GM23338 (cell line): ENCODE measurements around the gene MYO5B. TPM values are rescaled to one million over a fixed set of nuclear protein-coding genes. Genes with fewer than 3 reads are reported as not detected.

Experiments used
- ATAC-seq: fragments of 200-7000 bp; cut with Tn5 transposase; 3 replicates; pipeline ENCODE4 v1.9.1; 2020
- DNase-seq: peaks from one replicate; pipeline ENCODE4 v3.0.0-alpha.2; 2015; ENCODE audit warnings: low spot score
- H2AFZ ChIP-seq: fragments of 200-600 bp; sonication (generic); 2 replicates; pipeline ENCODE4 v1.8.0; 2016; ENCODE audit warnings: antibody characterized with exemption, mild to moderate bottlenecking, moderate library complexity
- H3F3A ChIP-seq: fragments of 200-600 bp; sonication (generic); replicated peaks from 2 replicates; pipeline ENCODE4 v1.8.0; 2017; ENCODE audit warnings: antibody characterized with exemption, mixed run types, low read depth
- H3K27ac ChIP-seq: fragments of 200-600 bp; sonication (generic); 2 replicates; pipeline ENCODE4 v1.6.1; 2016; ENCODE audit warnings: low read depth
- H3K27me3 ChIP-seq: fragments of 200-600 bp; sonication (generic); 2 replicates; pipeline ENCODE4 v1.8.0; 2016; ENCODE audit warnings: mild to moderate bottlenecking, mixed run types, moderate library complexity; ENCODE audit not compliant: insufficient read depth
- H3K36me3 ChIP-seq: fragments of 200-600 bp; sonication (generic); 2 replicates; pipeline ENCODE4 v1.8.0; 2016; ENCODE audit warnings: mild to moderate bottlenecking; ENCODE audit not compliant: insufficient read depth
- H3K4me1 ChIP-seq: fragments of 200-600 bp; sonication (generic); 2 replicates; pipeline ENCODE4 v1.8.0; 2016; ENCODE audit warnings: mild to moderate bottlenecking, moderate library complexity; ENCODE audit not compliant: insufficient read depth
- H3K4me2 ChIP-seq: fragments of 200-600 bp; sonication (generic); 2 replicates; pipeline ENCODE4 v1.7.1; 2017; ENCODE audit warnings: mixed run types
- H3K4me3 ChIP-seq: fragments of 200-600 bp; sonication (generic); 2 replicates; pipeline ENCODE4 v1.6.1; 2016; ENCODE audit warnings: mixed run types
- H3K79me2 ChIP-seq: fragments of 200-600 bp; sonication (generic); replicated peaks from 2 replicates; pipeline ENCODE4 v1.8.0; 2017; ENCODE audit warnings: mild to moderate bottlenecking; ENCODE audit not compliant: insufficient read depth
- H3K9me2 ChIP-seq: fragments of 200-600 bp; sonication (generic); 2 replicates; pipeline ENCODE4 v1.8.0; 2017; ENCODE audit not compliant: insufficient read depth
- H4K20me1 ChIP-seq: fragments of 200-600 bp; sonication (generic); replicated peaks from 2 replicates; pipeline ENCODE4 v1.8.0; 2017; ENCODE audit warnings: mild to moderate bottlenecking; ENCODE audit not compliant: insufficient read depth
- H3K27ac Mint-ChIP-seq: 2 replicates; pipeline ENCODE4 v1.8.0; 2020; ENCODE audit warnings: inconsistent platforms, mild to moderate bottlenecking, moderate library complexity, mixed read lengths
- H3K27me3 Mint-ChIP-seq: 3 replicates; pipeline ENCODE4 v1.8.0; 2022; ENCODE audit warnings: low read depth, mild to moderate bottlenecking, moderate library complexity, mixed read lengths, inconsistent platforms; ENCODE audit not compliant: insufficient read depth, poor library complexity
- H3K36me3 Mint-ChIP-seq: 3 replicates; pipeline ENCODE4 v1.8.0; 2021; ENCODE audit warnings: low read depth, mild to moderate bottlenecking, inconsistent platforms, moderate library complexity, mixed read lengths
- H3K4me1 Mint-ChIP-seq: 3 replicates; pipeline ENCODE4 v1.8.0; 2020; ENCODE audit warnings: mild to moderate bottlenecking, inconsistent platforms, mixed read lengths
- H3K4me3 Mint-ChIP-seq: 3 replicates; pipeline ENCODE4 v1.8.0; 2021; ENCODE audit warnings: moderate library complexity, mild to moderate bottlenecking, inconsistent platforms, mixed read lengths
- H3K9me3 Mint-ChIP-seq: 3 replicates; pipeline ENCODE4 v1.8.0; 2020; ENCODE audit warnings: moderate library complexity, mild to moderate bottlenecking, inconsistent platforms, mixed read lengths
- CREB1 ChIP-seq: fragments of 250-450 bp; sonication (Bioruptor Pico); IDR thresholded peaks from 2 replicates; pipeline ENCODE4 v1.5.0; 2020; ENCODE audit warnings: low read depth, mild to moderate bottlenecking, moderate library complexity
- ETS1 ChIP-seq: IDR thresholded peaks from 2 replicates; pipeline ENCODE4 v1.6.1; 2016; ENCODE audit warnings: antibody characterized with exemption
- JUNB ChIP-seq: IDR thresholded peaks from one replicate; pipeline ENCODE4 v1.6.1; 2016; ENCODE audit warnings: antibody characterized with exemption; ENCODE audit not compliant: unreplicated experiment
- NANOG ChIP-seq: IDR thresholded peaks from 2 replicates; pipeline ENCODE4 v1.6.1; 2016; ENCODE audit warnings: antibody characterized with exemption, borderline replicate concordance
- REST ChIP-seq: IDR thresholded peaks from one replicate; pipeline ENCODE4 v1.6.1; 2018; ENCODE audit warnings: antibody characterized with exemption; ENCODE audit not compliant: unreplicated experiment
- STAT1 ChIP-seq: IDR thresholded peaks from one replicate; pipeline ENCODE4 v1.6.1; 2016; ENCODE audit warnings: antibody characterized with exemption; ENCODE audit not compliant: unreplicated experiment
- ZNF114 ChIP-seq: fragments of 250-450 bp; sonication (Bioruptor Pico); IDR thresholded peaks from 2 replicates; pipeline ENCODE4 v1.5.0; 2020; ENCODE audit warnings: mild to moderate bottlenecking, moderate library complexity
- ZNF331 ChIP-seq: fragments of 250-450 bp; sonication (Bioruptor Pico); IDR thresholded peaks from 2 replicates; pipeline ENCODE4 v1.5.0; 2020; ENCODE audit warnings: low read depth, mild to moderate bottlenecking, moderate library complexity
- ZNF462 ChIP-seq: fragments of 250-450 bp; sonication (Bioruptor Pico); IDR thresholded peaks from 2 replicates; pipeline ENCODE4 v1.5.0; 2020; ENCODE audit warnings: mild to moderate bottlenecking, moderate library complexity
- polyA plus RNA-seq: library from polyadenylated mRNA; unstranded; fragments of >200 nt; fragmentation: Nextera tagmentation; extraction: Ambion mirVana; gene quantifications from 2 replicates; pipeline ENCODE4 v1.2.1, GENCODE V29; 2016
- total RNA-seq: library from RNA; depleted of rRNA; stranded (reverse); fragments of >200 nt; shearing (Covaris generic); gene quantifications from 2 replicates; pipeline ENCODE4 v1.2.3, GENCODE V29; 2014

MYO5B gene
- total and polyA plus RNA-seq, 2 experiments from 2014 or later = 3.2 to 19.1 TPM

- no peak for TF ChIP-seq NANOG
- TF ChIP-seq JUNB = no peak
- no peak for TF ChIP-seq ZNF331 (CRISPR knock-in tag)
Measured at GRCh38 chr18:50183556-50183955, 11.4 kb downstream of the MYO5B start (continued).

DNA sequence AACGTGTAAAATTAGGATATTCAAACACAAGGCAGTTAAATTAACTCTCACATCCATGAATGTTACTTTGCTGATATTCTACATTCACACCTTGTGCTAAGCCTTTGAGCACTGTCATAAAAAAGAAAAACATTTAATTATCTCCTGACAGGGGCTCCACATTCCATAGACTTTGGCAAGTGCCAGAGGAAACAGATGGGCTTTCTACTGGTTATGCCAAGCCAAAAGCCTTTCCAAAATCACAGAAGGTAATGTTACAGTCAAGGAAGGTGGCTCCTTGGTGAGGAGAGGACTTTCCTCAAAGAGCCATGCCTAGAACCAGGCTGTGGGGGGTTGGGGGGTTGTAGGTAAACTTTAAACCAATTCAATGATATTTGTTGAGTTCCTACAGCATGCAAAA is 12.4 kb downstream of the MYO5B start:
- Histone ChIP-seq H3F3A (no peaks in the 10 kb centered on the region), H3K36me3 (no peaks in the 10 kb centered on the region), H3K4me1 (peaks cover 3% of the 10 kb centered on the region; the same call in 1 of the 2 replicates), H3K4me2 (no peak overlapping the region), H3K27ac (no peak overlapping the region), H2AFZ (no peak overlapping the region), H3K27me3 (no peaks in the 10 kb centered on the region), H4K20me1 (no peaks in the 10 kb centered on the region; the same call in 1 of the 2 replicates), H3K9me2 (peaks cover 4% of the 10 kb centered on the region; the same call in 1 of the 2 replicates), H3K79me2 (no peaks in the 10 kb centered on the region), H3K4me3 (no peak overlapping the region)
- TF ChIP-seq CREB1 (CRISPR knock-in tag) = no peak
- TF ChIP-seq STAT1 = no peak
- TF ChIP-seq ETS1 = no peak
- Mint-ChIP-seq H3K9me3 (no peaks in the 10 kb centered on the region), H3K36me3 (no peaks in the 10 kb centered on the region), H3K27ac (no peak overlapping the region), H3K27me3 (peaks cover 2% of the 10 kb centered on the region), H3K4me1 (peaks cover 19% of the 10 kb centered on the region; the same call in 2 of the 3 replicates), H3K4me3 (no peak overlapping the region)
- DNase-seq (no peak), ATAC-seq (no peak)

GRCh38 chr18:50181590-50181989 is 13.4 kb downstream of the MYO5B start:
- Histone ChIP-seq H3K4me2 (no peak overlapping the region), H3F3A (no peaks in the 10 kb centered on the region), H3K36me3 (no peaks in the 10 kb centered on the region), H3K9me2 (peaks cover 4% of the 10 kb centered on the region; the same call in 1 of the 2 replicates), H3K4me1 (peaks cover 3% of the 10 kb centered on the region; the same call in 1 of the 2 replicates), H4K20me1 (no peaks in the 10 kb centered on the region; the same call in 1 of the 2 replicates), H3K27ac (no peak overlapping the region), H3K79me2 (no peaks in the 10 kb centered on the region), H3K4me3 (no peak overlapping the region), H3K27me3 (no peaks in the 10 kb centered on the region), H2AFZ (no peak overlapping the region)
- Mint-ChIP-seq H3K27me3 (peaks cover 2% of the 10 kb centered on the region), H3K9me3 (no peaks in the 10 kb centered on the region), H3K4me3 (no peak overlapping the region), H3K27ac (no peak overlapping the region), H3K36me3 (no peaks in the 10 kb centered on the region), H3K4me1 (peaks cover 22% of the 10 kb centered on the region; the same call in 2 of the 3 replicates)
- ATAC-seq (no peak), DNase-seq (no peak)
- TF ChIP-seq ZNF331 (CRISPR knock-in tag) (no peak), REST (no peak), ZNF462 (CRISPR knock-in tag) (no peak), ZNF114 (CRISPR knock-in tag) (no peak), STAT1 (no peak), JUNB (no peak)
